ENCODE measurements around the gene COLEC12.

GRCh38 chr18:382423-382984 lies 118.0 kb downstream of the COLEC12 start:
- TF ChIP-seq CTCF (IDR thresholded peaks at IDR 0.05), result no peak
- no peak for TF ChIP-seq EP300 (IDR thresholded peaks at IDR 0.05)
